HepG2 (cell line): ENCODE data around the gene MNAT1. TPM values are rescaled to one million over a fixed set of nuclear protein-coding genes. Genes with fewer than 3 reads are reported as not detected.

Source experiments
- HDAC1 ChIP-seq: sonication (generic); formaldehyde crosslinking; IDR thresholded peaks from 2 replicates; pipeline ENCODE4 v1.5.1; 2020; ENCODE audit warnings: mild to moderate bottlenecking, missing genetic modification reagents
- MED13 ChIP-seq: sonication (generic); formaldehyde crosslinking; IDR thresholded peaks from 2 replicates; pipeline ENCODE4 v1.5.0; 2020; ENCODE audit warnings: missing genetic modification reagents
- MXD4 ChIP-seq: IDR thresholded peaks from 2 replicates; pipeline ENCODE4 v1.6.1; 2016; ENCODE audit warnings: mild to moderate bottlenecking, missing biosample characterization, missing genetic modification reagents
- RCOR2 ChIP-seq: IDR thresholded peaks from 2 replicates; pipeline ENCODE4 v1.6.1; 2016; ENCODE audit warnings: missing biosample characterization, missing genetic modification reagents
- SMYD3 ChIP-seq: sonication (generic); formaldehyde crosslinking; IDR thresholded peaks from 2 replicates; pipeline ENCODE4 v1.8.1; 2023; ENCODE audit warnings: mild to moderate bottlenecking, missing genetic modification reagents
- SP2 ChIP-seq: sonication (generic); formaldehyde crosslinking; IDR thresholded peaks from 2 replicates; pipeline ENCODE4 v1.5.1; 2020; ENCODE audit warnings: mild to moderate bottlenecking, missing genetic modification reagents
- TMF1 ChIP-seq: sonication (generic); formaldehyde crosslinking; IDR thresholded peaks from 2 replicates; pipeline ENCODE4 v1.8.1; 2022; ENCODE audit warnings: low read depth, missing genetic modification reagents
- TOPORS ChIP-seq: sonication (generic); formaldehyde crosslinking; IDR thresholded peaks from 2 replicates; pipeline ENCODE4 v1.8.0; 2023; ENCODE audit warnings: mild to moderate bottlenecking, missing genetic modification reagents
- ZNF30 ChIP-seq: sonication (generic); formaldehyde crosslinking; IDR thresholded peaks from 2 replicates; pipeline ENCODE4 v1.5.0; 2020; ENCODE audit warnings: mild to moderate bottlenecking, missing genetic modification reagents
- ZNF781 ChIP-seq: sonication (generic); formaldehyde crosslinking; IDR thresholded peaks from 2 replicates; pipeline ENCODE4 v1.5.1; 2020; ENCODE audit warnings: borderline replicate concordance, mild to moderate bottlenecking, missing genetic modification reagents; ENCODE audit errors: not compliant biosample characterization
- polyA plus RNA-seq, 8 experiments: library from polyadenylated mRNA; depleted of rRNA in 3 of 8; stranded (reverse) in 7 of 8; unstranded in 1 of 8; fragments of >200 nt; fragmentation: Illumina TruSeq in 4 of 8; extraction: Trizol in 4 of 8; gene quantifications; 2 replicates each; pipeline versions ENCODE4 v1.2.1 to v1.2.3, GENCODE V29; 2011 to 2016; ENCODE audit warnings: low read depth in 4 of 8, missing spikeins in 1 of 8, mixed read lengths in 1 of 8; ENCODE audit not compliant: insufficient read depth in 1 of 8
- total RNA-seq, 5 experiments: library from RNA; depleted of rRNA; stranded (reverse); fragments of >200 nt; fragmentation: Illumina TruSeq; extraction: Trizol; gene quantifications; 2 replicates each; pipeline ENCODE4 v1.2.3, GENCODE V29; 2016; ENCODE audit warnings: low read depth in 1 of 5
- TF ChIP-seq, protein P1 (sequence below): sonication (generic); formaldehyde crosslinking; IDR thresholded peaks from 2 replicates; pipeline ENCODE4 v1.9.0; 2021; ENCODE audit warnings: missing genetic modification reagents, mild to moderate bottlenecking, borderline replicate concordance
- TF ChIP-seq, protein P2 (sequence below): sonication (generic); formaldehyde crosslinking; IDR thresholded peaks from 2 replicates; pipeline ENCODE4 v1.5.1; 2020; ENCODE audit warnings: mild to moderate bottlenecking, missing genetic modification reagents, borderline replicate concordance
- TF ChIP-seq, protein P3 (sequence below): sonication (generic); formaldehyde crosslinking; IDR thresholded peaks from 2 replicates; pipeline ENCODE4 v1.8.0; 2022; ENCODE audit warnings: missing genetic modification reagents, low read depth, mild to moderate bottlenecking, borderline replicate concordance
- TF ChIP-seq, protein P4 (sequence below): sonication (generic); formaldehyde crosslinking; IDR thresholded peaks from 2 replicates; pipeline ENCODE4 v1.4.0; 2020; ENCODE audit warnings: missing genetic modification reagents
- TF ChIP-seq, protein P5 (sequence below): sonication (generic); formaldehyde crosslinking; IDR thresholded peaks from 2 replicates; pipeline ENCODE4 v1.5.1; 2020; ENCODE audit warnings: mild to moderate bottlenecking, moderate library complexity, missing genetic modification reagents
- TF ChIP-seq, protein P6 (sequence below): sonication (generic); formaldehyde crosslinking; IDR thresholded peaks from 2 replicates; pipeline ENCODE4 v1.4.0; 2020; ENCODE audit warnings: missing genetic modification reagents

Gene MNAT1
- total and polyA plus RNA-seq, 2 of the 13 experiments (the other 11 are each of a cell fraction or from before 2014, with no cell fraction given), result 49.2 to 94.8 TPM

DNA sequence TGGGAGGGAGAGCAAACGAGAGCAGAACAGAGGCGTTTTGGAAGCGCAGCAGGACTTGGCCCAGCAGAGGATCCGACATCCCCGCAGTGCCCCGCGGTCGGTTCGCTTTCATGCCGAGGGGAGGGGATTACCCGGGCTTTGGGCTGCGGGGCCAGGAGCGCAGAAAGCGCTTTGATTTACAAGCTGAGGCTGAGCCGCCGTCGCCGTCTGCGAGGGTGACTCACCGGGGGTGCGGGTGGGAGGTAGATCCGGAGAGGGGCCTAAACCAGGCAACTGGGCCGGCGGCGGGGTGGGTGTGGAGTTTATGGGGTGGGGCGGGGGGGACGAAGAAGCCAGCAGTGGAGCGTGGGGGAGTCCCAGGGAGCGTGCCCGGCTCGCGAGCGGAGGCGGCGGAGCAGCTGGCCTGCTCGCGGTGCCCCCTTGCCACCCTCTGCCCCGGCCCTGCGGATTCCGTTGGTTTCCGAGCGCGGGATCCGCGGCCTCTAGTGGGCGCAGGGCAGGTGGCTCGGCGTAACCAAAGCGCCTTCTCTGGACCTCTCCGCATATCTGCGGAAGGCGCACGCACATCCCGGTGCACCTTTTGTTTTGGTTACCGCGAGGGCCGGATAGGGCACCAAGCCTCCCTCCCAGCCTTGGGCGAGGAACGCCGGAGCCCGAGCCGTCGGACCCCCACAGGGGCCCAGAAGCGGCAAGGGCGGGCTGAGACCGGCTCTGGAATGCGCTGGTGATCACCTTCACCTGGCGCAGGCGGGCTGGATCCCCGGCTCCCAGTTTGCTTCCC lies 13.0 kb upstream of the MNAT1 start (continued):
- TF ChIP-seq, protein P1, sequence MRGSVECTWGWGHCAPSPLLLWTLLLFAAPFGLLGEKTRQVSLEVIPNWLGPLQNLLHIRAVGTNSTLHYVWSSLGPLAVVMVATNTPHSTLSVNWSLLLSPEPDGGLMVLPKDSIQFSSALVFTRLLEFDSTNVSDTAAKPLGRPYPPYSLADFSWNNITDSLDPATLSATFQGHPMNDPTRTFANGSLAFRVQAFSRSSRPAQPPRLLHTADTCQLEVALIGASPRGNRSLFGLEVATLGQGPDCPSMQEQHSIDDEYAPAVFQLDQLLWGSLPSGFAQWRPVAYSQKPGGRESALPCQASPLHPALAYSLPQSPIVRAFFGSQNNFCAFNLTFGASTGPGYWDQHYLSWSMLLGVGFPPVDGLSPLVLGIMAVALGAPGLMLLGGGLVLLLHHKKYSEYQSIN (CRISPR knock-in tag), result no peak
- TF ChIP-seq MED13 (no peak), MXD4 (CRISPR knock-in tag) (no peak), TMF1 (no peak), ZNF781 (CRISPR knock-in tag) (peak; percentile 27), TOPORS (no peak), SMYD3 (CRISPR knock-in tag) (no peak), ZNF30 (CRISPR knock-in tag) (no peak), SP2 (CRISPR knock-in tag) (no peak), HDAC1 (CRISPR knock-in tag) (peak; percentile 80), RCOR2 (no peak)
- TF ChIP-seq, protein P2, sequence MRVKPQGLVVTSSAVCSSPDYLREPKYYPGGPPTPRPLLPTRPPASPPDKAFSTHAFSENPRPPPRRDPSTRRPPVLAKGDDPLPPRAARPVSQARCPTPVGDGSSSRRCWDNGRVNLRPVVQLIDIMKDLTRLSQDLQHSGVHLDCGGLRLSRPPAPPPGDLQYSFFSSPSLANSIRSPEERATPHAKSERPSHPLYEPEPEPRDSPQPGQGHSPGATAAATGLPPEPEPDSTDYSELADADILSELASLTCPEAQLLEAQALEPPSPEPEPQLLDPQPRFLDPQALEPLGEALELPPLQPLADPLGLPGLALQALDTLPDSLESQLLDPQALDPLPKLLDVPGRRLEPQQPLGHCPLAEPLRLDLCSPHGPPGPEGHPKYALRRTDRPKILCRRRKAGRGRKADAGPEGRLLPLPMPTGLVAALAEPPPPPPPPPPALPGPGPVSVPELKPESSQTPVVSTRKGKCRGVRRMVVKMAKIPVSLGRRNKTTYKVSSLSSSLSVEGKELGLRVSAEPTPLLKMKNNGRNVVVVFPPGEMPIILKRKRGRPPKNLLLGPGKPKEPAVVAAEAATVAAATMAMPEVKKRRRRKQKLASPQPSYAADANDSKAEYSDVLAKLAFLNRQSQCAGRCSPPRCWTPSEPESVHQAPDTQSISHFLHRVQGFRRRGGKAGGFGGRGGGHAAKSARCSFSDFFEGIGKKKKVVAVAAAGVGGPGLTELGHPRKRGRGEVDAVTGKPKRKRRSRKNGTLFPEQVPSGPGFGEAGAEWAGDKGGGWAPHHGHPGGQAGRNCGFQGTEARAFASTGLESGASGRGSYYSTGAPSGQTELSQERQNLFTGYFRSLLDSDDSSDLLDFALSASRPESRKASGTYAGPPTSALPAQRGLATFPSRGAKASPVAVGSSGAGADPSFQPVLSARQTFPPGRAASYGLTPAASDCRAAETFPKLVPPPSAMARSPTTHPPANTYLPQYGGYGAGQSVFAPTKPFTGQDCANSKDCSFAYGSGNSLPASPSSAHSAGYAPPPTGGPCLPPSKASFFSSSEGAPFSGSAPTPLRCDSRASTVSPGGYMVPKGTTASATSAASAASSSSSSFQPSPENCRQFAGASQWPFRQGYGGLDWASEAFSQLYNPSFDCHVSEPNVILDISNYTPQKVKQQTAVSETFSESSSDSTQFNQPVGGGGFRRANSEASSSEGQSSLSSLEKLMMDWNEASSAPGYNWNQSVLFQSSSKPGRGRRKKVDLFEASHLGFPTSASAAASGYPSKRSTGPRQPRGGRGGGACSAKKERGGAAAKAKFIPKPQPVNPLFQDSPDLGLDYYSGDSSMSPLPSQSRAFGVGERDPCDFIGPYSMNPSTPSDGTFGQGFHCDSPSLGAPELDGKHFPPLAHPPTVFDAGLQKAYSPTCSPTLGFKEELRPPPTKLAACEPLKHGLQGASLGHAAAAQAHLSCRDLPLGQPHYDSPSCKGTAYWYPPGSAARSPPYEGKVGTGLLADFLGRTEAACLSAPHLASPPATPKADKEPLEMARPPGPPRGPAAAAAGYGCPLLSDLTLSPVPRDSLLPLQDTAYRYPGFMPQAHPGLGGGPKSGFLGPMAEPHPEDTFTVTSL (CRISPR knock-in tag), result peak; percentile 62; the same call in 1 of the 2 replicates
- TF ChIP-seq, protein P3, sequence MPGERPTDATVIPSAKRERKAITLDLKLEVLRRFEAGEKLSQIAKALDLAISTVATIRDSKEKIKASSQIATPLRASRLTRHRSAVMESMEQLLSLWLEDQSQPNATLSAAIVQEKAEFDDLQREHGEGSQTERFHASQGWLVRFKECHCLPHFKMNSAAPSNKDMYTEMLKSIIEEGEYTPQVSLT, result 0 out of 2 replicates have a peak, but pooled peaks have one; percentile 28
- TF ChIP-seq, protein P4, sequence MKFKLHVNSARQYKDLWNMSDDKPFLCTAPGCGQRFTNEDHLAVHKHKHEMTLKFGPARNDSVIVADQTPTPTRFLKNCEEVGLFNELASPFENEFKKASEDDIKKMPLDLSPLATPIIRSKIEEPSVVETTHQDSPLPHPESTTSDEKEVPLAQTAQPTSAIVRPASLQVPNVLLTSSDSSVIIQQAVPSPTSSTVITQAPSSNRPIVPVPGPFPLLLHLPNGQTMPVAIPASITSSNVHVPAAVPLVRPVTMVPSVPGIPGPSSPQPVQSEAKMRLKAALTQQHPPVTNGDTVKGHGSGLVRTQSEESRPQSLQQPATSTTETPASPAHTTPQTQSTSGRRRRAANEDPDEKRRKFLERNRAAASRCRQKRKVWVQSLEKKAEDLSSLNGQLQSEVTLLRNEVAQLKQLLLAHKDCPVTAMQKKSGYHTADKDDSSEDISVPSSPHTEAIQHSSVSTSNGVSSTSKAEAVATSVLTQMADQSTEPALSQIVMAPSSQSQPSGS (CRISPR knock-in tag), result 0 out of 2 replicates have a peak, but pooled peaks have one; percentile 11
- TF ChIP-seq, protein P5, sequence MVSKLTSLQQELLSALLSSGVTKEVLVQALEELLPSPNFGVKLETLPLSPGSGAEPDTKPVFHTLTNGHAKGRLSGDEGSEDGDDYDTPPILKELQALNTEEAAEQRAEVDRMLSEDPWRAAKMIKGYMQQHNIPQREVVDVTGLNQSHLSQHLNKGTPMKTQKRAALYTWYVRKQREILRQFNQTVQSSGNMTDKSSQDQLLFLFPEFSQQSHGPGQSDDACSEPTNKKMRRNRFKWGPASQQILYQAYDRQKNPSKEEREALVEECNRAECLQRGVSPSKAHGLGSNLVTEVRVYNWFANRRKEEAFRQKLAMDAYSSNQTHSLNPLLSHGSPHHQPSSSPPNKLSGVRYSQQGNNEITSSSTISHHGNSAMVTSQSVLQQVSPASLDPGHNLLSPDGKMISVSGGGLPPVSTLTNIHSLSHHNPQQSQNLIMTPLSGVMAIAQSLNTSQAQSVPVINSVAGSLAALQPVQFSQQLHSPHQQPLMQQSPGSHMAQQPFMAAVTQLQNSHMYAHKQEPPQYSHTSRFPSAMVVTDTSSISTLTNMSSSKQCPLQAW (CRISPR knock-in tag), result no peak
- TF ChIP-seq, protein P6, sequence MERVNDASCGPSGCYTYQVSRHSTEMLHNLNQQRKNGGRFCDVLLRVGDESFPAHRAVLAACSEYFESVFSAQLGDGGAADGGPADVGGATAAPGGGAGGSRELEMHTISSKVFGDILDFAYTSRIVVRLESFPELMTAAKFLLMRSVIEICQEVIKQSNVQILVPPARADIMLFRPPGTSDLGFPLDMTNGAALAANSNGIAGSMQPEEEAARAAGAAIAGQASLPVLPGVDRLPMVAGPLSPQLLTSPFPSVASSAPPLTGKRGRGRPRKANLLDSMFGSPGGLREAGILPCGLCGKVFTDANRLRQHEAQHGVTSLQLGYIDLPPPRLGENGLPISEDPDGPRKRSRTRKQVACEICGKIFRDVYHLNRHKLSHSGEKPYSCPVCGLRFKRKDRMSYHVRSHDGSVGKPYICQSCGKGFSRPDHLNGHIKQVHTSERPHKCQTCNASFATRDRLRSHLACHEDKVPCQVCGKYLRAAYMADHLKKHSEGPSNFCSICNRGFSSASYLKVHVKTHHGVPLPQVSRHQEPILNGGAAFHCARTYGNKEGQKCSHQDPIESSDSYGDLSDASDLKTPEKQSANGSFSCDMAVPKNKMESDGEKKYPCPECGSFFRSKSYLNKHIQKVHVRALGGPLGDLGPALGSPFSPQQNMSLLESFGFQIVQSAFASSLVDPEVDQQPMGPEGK, result peak; percentile 82
